Measurements from ENCODE around the gene PLCL2. TPM values are rescaled to one million over a fixed set of nuclear protein-coding genes. Genes with fewer than 3 reads are reported as not detected.

PLCL2 gene
- total RNA-seq, 4 donors from 2014 or later, result 18.1 to 31.3 (median 27.7) TPM

DNA sequence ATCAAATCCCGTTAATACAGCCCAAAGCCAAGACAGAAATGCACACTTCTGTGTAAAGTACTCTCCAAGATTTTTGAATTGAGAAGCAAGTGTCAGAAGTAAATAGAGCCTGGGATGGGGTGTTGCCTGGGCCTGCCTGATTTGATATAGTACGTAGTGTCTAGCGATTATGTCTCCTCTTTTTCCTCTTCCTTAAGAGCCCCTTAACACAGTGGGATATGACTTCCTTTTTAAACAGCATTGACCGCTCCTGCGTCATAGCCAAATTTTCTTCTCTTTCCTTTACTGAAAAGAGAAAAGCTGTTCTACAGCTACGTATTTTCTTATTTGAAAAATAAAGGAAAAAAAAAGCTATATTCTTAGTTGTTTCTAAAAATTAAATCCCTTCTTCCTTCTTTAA, 97.7 kb downstream of the PLCL2 start:
- TF ChIP-seq CTCF (IDR thresholded peaks at IDR 0.05; ENCODE audit: low read depth), result no peak

GRCh38 chr3:16985608-16986007, 100.9 kb downstream of the PLCL2 start:
- no peak for TF ChIP-seq CTCF (IDR thresholded peaks at IDR 0.05; ENCODE audit: low read depth)

DNA sequence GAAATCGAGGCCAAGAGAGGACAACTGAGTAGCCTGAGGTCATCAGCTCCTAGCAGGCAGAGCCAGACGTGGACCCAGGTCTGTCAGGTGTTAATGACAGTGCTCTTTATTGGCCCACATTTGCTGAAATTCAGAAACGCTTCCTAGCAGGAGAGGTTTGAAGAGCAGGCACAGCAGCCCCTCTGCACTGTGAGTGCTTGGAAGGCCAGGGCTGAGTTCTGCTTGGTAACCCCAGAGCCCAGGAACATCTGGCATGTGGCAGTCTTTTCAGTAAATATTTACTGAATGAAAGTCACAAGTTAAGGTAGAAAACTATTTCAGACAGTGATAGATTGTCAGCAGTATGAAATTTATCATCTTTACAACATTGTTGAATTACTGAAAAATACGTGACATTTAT, 102.4 kb downstream of the PLCL2 start:
- no peak for TF ChIP-seq CTCF (IDR thresholded peaks at IDR 0.05; ENCODE audit: low read depth)

DNA sequence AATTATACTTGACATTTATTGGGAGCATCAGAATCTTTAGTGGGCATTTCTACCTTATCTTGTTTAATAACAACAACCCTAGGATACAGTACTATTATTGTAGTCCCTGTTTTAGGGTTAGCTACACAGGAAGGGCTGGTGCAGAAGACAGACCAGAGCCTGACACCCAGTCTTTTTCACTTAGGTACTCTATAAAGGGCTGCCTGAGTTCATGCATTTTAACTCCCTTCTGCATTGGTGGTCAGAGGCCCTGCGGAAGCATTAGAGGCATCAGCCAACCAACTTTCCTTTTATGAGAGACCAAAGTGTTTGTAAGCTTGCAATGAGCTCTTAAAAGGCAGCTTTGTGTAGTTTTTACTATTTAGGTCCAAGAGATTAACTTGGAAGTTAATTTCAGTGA, 105.4 kb downstream of the PLCL2 start:
- no peak for TF ChIP-seq CTCF (IDR thresholded peaks at IDR 0.05; ENCODE audit: low read depth)

DNA sequence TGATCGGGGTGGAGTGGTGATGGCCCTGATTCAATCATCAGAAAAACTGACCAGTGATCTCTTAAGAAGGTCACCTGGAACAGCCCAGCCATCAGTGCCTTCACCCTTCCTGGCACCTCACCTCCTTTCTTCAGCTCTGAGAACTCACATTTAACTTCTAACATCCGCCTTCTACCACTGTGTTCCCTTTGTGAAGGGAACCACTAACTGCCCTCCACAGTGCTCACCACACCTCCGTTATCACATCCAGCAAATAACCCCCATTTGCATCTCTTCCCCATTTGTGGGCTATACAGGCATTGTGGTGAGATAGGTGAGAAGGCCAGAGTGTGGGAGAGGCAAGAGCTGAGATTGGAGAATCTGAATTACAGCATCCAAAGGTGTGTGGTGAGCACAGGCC, 107.4 kb downstream of the PLCL2 start:
- no peak for TF ChIP-seq CTCF (IDR thresholded peaks at IDR 0.05; ENCODE audit: low read depth)

GRCh38 chr3:16993227-16993626, 108.5 kb downstream of the PLCL2 start:
- TF ChIP-seq CTCF (IDR thresholded peaks at IDR 0.05; ENCODE audit: low read depth), result no peak

DNA sequence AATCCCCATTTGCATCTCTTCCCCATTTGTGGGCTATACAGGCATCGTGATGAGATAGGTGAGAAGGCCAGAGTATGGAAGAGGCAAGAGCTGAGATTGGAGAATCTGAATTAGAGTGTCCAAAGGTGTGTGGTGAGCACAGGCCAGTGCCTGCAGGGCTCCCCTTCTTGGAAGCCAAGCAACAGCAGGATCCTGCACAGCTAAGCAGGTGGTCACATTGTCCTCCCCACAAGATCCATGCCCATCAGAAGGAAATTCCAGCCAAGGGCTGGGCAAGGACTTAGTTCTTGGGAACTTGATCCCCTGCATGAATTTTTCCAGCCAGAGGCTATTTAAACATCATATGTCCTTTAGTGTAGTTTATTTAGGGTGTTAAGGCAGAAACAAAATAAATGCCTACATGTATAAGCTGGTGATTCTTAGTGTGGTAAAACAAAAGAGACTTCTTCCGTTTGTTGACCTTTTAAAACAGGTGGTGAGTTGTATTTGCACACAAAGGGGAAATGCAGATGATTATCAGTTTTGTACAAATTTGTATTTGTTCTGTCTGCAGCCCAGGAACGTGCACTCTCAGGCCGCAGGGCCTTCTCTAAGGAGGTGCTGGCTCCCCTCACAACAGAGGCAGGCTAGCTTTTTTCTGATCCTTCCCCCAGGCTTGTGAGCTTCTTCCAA, 110.2 kb downstream of the PLCL2 start:
- no peak for TF ChIP-seq CTCF (IDR thresholded peaks at IDR 0.05; ENCODE audit: low read depth)

Data from subcutaneous adipose tissue (tissue), 4 donors.